ENCODE measurements around the gene CYP2U1. TPM values are rescaled to one million over a fixed set of nuclear protein-coding genes. Genes with fewer than 3 reads are reported as not detected.

The CYP2U1 gene
- total RNA-seq, 1 experiment from 2014 or later, result 1.1 TPM

DNA sequence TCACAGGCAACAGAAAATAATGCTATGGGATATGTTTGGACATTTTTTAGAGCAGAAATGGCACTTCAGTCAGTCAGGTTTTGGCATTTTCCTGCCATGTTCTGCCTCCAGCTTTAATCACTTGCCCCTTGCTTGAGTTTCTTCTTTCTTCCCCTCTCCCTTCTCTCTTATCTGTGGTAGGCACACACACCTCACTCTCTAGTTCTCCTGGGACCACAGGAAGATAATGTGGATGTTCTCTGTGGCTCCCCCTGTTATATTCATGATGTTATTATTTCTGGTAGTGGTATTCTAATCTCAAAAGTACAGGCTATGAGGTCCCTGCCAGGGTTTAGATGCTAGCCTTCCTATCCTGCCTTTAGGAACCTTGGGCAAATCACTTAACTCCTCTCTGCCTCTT lies 63.5 kb downstream of the CYP2U1 start:
- Histone ChIP-seq H3K4me1 (replicated peaks; ENCODE audit: insufficient read depth) (peaks cover 7% of the 10 kb centered on the region; the same call in 1 of the 2 replicates), H3K36me3 (ENCODE audit: low read depth) (no peaks in the 10 kb centered on the region), H3K79me2 (ENCODE audit: low read depth) (peaks cover 38% of the 10 kb centered on the region), H3K27ac (no peak overlapping the region), H3K4me3 (no peak overlapping the region), H3F3A (ENCODE audit: insufficient read depth, low read depth) (no peaks in the 10 kb centered on the region), H3K27me3 (ENCODE audit: insufficient read depth, low read depth) (no peaks in the 10 kb centered on the region), H2AFZ (no peak overlapping the region), H3K9me2 (ENCODE audit: insufficient read depth) (no peaks in the 10 kb centered on the region), H3K9me3 (ENCODE audit: insufficient read depth, low read depth) (no peaks in the 10 kb centered on the region), H4K20me1 (ENCODE audit: insufficient read depth) (no peaks in the 10 kb centered on the region; the same call in 1 of the 2 replicates), H3K4me2 (no peak overlapping the region)
- no peak for DNase-seq
- ChIA-PET POLR2A (ENCODE audit: unreplicated experiment) (interaction anchor here (0.6 kb wide), 1 partner anchor 242 kb away, joined by 5 read pairs; no protein-coding TSS in a partner anchor), CTCF (no interaction called here)
- TF ChIP-seq CTCF (conservative IDR thresholded peaks at IDR 0.05) (no peak), EZH2 (IDR thresholded peaks at IDR 0.05; ENCODE audit: low read depth) (no peak)
- BruUV-seq (replicated peaks), result no TSS peak
- intact Hi-C loops (cut with micrococcal nuclease; ENCODE audit: unreplicated experiment), result no loop called here

DNA sequence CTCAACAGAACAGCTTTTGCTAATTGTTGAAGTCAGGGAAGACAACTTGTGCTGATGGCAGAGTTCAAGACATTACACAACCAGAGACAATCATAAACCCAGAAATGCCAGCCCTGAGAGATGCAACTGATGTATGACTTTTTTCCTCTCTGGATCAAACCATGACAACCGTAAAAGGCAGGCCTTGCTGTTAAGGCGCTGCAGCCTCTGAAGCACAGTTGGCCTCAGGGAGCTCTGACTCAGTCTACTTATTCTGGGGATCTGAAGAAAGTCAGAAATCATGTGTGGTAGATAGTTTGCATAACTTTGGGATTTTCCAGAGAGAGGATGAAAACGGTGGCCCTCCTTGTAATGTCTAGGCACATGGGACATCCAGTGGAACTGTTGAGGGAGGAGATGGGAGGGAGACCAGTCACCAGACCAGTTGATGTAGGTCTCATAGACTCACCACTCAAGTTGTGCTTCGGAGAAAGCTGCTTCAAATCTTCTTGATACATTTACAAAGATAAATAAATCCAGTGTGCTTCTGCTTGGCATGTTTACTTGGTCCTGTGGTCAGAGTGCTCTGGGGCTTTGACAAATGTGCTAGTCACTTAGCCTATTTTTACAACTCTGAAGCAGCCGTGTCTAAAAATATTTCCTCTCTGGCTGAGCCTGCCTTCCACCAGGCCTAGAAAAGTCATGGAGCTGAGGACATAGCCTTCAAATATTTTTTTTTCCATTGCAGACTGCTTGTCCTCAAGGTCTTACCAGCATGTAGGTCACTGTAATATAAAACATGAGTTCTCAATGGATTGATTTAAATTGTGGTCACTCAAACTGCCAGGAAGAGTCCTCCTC lies 65.8 kb downstream of the CYP2U1 start:
- Histone ChIP-seq H3K9me2 (ENCODE audit: insufficient read depth) (no peaks in the 10 kb centered on the region), H3K4me1 (replicated peaks; ENCODE audit: insufficient read depth) (no peaks in the 10 kb centered on the region), H3K27ac (no peak overlapping the region), H3K9me3 (ENCODE audit: insufficient read depth, low read depth) (no peaks in the 10 kb centered on the region), H4K20me1 (ENCODE audit: insufficient read depth) (no peaks in the 10 kb centered on the region), H3K36me3 (ENCODE audit: low read depth) (no peaks in the 10 kb centered on the region), H3K79me2 (ENCODE audit: low read depth) (peaks cover 15% of the 10 kb centered on the region), H3K4me2 (no peak overlapping the region), H2AFZ (no peak overlapping the region), H3K4me3 (no peak overlapping the region), H3K27me3 (ENCODE audit: insufficient read depth, low read depth) (no peaks in the 10 kb centered on the region), H3F3A (ENCODE audit: insufficient read depth, low read depth) (no peaks in the 10 kb centered on the region)
- ChIA-PET CTCF (no interaction called here), POLR2A (ENCODE audit: unreplicated experiment) (no interaction called here)
- BruUV-seq (replicated peaks), result no TSS peak
- intact Hi-C loops (cut with micrococcal nuclease; ENCODE audit: unreplicated experiment), result no loop called here
- DNase-seq, result no peak
- TF ChIP-seq CTCF (conservative IDR thresholded peaks at IDR 0.05), result no peak
- no peak for TF ChIP-seq EZH2 (IDR thresholded peaks at IDR 0.05; ENCODE audit: low read depth)

- Histone ChIP-seq H2AFZ (no peak overlapping the region), H3K9me2 (ENCODE audit: insufficient read depth) (no peaks in the 10 kb centered on the region), H3K27ac (no peak overlapping the region), H3K79me2 (ENCODE audit: low read depth) (peaks cover 9% of the 10 kb centered on the region), H3K4me2 (no peak overlapping the region), H3K4me1 (replicated peaks; ENCODE audit: insufficient read depth) (no peaks in the 10 kb centered on the region), H3F3A (ENCODE audit: insufficient read depth, low read depth) (no peaks in the 10 kb centered on the region), H3K9me3 (ENCODE audit: insufficient read depth, low read depth) (no peaks in the 10 kb centered on the region), H3K36me3 (ENCODE audit: low read depth) (no peaks in the 10 kb centered on the region), H3K4me3 (no peak overlapping the region), H4K20me1 (ENCODE audit: insufficient read depth) (no peaks in the 10 kb centered on the region), H3K27me3 (ENCODE audit: insufficient read depth, low read depth) (no peaks in the 10 kb centered on the region)
- no peak for TF ChIP-seq CTCF (conservative IDR thresholded peaks at IDR 0.05)
- no peak for TF ChIP-seq EZH2 (IDR thresholded peaks at IDR 0.05; ENCODE audit: low read depth)
- POLR2A ChIA-PET (ENCODE audit: unreplicated experiment), result no interaction called here
- CTCF ChIA-PET, result no interaction called here
- intact Hi-C loops (cut with micrococcal nuclease; ENCODE audit: unreplicated experiment), result no loop called here
- no TSS peak for BruUV-seq (replicated peaks)
- DNase-seq, result no peak
Measured at GRCh38 chr4:107997794-107998193, 66.4 kb downstream of the CYP2U1 start.

All from PC-9 (cell line).